NCI-H82 treated with DMSO at 0.1 percent for 48 hours (cell line): ENCODE measurements around the gene KRTAP5-3.
"Not testable (repeated sequence)": the region's sequence is repeated elsewhere in the genome, so short reads cannot be mapped to it uniquely, and the experiment has no call there.

Experiments
- DNase-seq: peaks from one replicate; lab custom pipeline; 2025; ENCODE audit not compliant: unreplicated experiment; lab: John Stamatoyannopoulos, UW

The KRTAP5-3 gene

DNA sequence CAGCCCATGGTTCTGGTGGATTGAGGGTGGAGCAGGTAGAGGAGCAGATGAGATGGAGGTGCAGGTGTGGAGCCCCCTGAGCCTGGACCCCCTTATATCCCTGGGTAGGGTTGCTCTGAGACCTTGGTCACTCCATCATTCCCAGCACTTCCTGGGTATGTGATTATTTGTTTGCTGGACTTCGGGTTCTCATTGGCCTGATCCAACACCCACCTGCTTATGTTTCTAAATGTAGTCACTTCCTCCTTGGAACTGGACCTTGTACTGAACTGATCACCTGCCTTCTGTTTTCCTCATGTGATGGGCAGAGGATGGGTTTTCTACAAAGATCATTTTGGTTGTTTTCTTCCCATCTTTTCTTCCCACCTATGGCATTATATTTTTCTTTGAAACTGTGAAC lies 13.8 kb upstream of the KRTAP5-3 start, which contains the start of gene KRTAP5-4:
KRTAP5-4 (minus strand) TSS at position 53 of the 400 bp plus-strand sequence; CDS start at position 8, 45 bp downstream.
- DNase-seq = no peak

DNA sequence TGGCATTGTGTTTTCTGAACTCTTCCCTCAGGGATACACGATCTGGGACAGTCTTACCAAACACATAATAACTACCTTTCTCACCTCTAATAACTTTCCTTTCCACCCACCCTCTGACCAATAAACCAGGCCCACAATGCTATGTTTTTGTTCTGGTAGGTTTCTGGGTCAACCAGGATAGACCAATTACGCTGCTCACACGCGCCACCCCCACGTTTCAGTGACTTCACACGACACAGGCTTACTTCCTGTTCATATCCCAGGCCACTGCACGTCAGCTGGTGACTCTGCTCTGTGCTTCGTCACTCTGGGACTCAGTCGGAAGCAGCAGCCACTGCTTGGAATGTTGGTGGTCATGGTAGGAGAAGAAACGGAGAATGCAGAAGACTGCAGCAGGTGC lies 11.2 kb upstream of the KRTAP5-3 start:
- no peak for DNase-seq

DNA sequence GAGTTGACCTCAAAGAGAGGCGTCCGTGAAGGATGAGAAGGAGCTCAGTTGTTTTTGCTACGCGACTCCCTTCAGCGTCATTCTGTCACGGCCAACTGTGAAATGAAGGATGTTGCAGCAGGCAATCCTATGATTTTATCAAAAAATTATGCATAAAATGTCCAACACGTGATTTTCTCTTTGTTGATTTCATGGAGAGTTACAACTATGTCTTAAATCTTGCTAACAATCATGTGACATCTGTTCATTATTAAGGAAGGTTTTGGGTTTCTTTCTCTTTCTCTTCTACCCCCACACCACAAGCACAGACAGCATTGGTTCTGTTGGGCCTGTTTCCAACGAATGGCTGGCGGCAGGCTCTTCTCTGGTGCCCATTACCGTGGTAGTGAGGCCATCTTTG lies 10.0 kb upstream of the KRTAP5-3 start:
- no peak for DNase-seq

DNA sequence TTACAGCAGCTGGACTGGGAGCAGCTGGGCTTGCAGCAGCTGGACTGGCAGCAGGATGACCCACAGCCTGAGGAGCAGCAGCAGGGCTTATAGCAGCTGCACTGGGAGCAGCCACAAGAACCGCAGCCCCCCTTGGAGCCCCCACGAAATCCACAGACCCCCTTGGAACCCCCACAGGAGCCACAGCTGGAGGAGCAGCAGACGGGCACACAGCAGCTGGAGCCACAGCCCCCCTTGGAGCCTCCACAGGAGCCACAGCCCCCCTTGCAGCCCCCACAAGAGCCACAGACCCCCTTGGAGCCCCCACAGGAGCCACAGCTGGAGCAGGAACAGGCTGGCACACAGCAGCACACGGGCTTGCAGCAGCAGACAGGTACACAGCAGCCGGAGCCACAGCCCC lies 362 bp downstream of the KRTAP5-3 start:
- DNase-seq = not testable (repeated sequence)

- not testable (repeated sequence) for DNase-seq
Measured at GRCh38 chr11:1607156-1607845, 962 bp downstream of the KRTAP5-3 start.

- DNase-seq = not testable (repeated sequence)
Measured at GRCh38 chr11:1605923-1606322, 2.3 kb downstream of the KRTAP5-3 start.

DNA sequence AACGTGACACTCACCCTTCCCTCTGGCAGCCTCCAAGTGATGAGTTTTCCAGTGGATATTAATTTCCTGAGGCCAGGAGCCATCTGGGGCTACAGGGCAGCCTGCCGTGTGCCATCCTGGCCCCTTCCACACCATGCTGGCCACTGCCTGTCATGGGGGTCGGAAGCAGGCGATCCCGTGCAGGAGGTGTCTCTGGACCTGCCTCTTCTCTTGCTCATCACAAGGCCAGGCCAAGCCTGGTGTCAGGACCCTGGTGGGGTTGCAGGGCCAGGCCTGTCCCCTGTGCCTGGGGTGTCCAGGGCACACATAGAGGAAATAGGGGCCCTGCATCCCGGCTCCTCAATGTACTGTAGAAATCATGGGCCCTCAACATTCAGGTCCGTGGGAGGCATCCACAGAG lies 3.6 kb downstream of the KRTAP5-3 start:
- no peak for DNase-seq

GRCh38 chr11:1604181-1604580 lies 4.1 kb downstream of the KRTAP5-3 start:
- no peak for DNase-seq

DNA sequence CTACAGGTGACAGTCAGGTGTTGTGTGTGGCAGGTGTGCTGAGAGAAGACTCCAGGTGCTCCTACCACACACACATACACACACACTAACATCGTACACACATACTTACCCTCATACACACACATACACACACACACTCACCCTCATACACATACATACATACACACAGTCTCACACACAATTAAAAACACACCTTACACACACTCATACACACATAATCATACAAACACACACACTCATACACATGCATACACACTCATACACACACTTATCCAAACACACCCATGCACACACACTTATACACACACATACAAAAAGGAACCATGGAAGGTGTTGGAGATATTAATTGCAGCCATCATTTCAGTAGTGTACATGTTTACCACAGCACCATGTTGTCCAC lies 4.6 kb downstream of the KRTAP5-3 start:
- DNase-seq = no peak

DNA sequence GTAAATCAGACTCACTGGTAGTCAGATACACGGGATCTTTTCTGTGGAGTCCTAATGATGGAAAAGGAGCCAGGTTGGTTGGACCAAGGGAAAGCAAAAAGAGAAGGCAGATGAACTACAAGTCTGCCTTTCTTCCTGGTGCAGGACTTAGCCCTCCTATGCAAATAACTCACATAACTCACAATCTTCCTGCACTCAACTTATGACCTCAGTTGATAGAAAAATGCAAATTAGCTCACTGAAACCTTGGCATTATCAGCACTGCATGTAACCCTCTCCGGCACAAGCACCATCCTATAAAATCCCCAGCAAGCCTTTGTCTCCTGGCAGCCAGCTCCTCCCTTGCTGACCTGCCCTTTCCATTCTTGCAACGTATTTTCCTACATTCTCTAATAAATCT lies 6.6 kb downstream of the KRTAP5-3 start:
- DNase-seq = not testable (repeated sequence)

DNA sequence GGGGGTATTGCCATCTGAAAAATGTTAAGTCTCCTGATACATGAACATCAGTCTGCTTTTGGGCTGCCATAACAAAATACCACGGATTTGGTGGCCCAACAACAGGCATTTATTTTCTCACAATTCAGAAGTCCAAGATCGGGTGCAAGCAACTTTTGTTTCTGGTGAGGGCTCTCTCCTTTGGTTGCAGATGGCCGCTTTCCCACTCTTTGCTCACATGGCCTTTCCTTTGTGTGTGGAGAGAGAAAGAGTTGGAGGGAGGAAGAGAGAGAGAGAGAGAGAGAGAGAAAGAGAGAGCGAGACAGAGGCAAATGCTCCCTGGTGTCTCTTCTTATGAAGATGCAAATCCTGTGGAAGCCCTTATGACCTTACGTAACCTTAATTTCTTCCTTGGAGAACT lies 7.6 kb downstream of the KRTAP5-3 start:
- DNase-seq = no peak

DNA sequence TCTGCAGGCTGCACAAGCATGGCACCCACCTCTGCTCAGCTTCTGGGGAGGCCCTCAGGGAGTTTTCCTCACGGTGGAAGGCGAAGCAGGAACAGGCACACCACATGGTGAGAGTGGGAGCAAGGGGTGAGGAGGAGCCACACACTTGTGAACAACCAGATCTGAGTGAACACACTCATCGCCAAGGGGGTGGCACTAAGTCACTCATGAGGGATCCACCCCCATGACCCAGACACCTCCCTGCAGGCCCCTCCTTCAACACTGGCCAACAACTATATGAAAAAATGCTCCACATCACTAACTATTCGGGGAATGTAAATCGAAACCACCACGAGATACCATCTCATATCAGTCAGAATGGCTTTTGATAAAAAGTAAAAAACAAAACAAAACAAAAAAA lies 9.4 kb downstream of the KRTAP5-3 start:
- no peak for DNase-seq

GRCh38 chr11:1598406-1598805 lies 9.9 kb downstream of the KRTAP5-3 start:
- not testable (repeated sequence) for DNase-seq

DNA sequence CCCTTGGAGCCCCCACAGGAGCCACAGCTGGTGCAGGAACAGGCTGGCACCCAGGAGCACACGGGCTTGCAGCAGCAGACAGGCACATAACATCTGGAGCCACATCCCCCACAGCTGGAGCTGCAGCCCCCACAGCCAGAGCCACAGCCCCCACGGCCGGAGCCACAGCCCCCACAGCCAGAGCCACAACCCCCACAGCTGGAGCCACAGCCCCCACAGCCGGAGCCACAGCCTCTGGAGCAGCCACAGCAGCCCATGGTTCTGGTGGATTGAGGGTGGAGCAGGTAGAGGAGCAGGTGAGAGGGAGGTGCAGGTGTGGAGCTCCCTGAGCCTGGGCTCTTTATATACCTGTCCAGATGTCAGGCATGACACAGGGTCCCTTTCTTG lies 10.3 kb downstream of the KRTAP5-3 start, which contains the start of gene KRTAP5-2:
KRTAP5-2 (minus strand) TSS at position 301 of the 387 bp plus-strand sequence; CDS start at position 257, 44 bp downstream.
- no peak for DNase-seq

- no peak for DNase-seq
Measured at GRCh38 chr11:1597331-1597993, 10.8 kb downstream of the KRTAP5-3 start.

DNA sequence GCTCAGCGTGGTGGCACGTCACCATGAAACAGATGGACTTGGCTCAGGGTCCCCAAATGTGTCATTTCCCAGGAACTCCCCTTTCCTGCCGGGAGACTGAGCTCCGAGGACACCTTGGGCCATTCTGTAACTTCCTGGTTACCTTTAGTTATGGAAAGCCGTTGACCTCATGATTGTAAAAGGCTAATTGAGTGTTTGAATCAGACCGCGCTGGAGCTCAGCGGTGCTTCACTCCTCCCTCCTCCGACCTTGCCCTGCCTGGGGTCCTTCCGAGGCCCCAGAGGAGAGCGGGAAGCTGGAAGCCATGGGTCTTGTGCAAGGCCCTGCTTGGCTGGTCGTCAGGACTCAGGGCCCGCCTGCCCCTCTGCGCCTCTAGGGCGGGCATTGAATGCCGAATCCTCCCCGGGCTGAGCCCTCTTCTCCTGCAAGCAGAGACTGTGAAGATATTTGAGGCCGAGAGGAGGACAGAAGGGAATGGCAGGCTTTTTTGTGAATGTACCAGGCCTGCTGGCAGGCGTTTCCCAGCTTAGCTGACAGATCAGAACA lies 11.6 kb downstream of the KRTAP5-3 start:
- not testable (repeated sequence) for DNase-seq

DNA sequence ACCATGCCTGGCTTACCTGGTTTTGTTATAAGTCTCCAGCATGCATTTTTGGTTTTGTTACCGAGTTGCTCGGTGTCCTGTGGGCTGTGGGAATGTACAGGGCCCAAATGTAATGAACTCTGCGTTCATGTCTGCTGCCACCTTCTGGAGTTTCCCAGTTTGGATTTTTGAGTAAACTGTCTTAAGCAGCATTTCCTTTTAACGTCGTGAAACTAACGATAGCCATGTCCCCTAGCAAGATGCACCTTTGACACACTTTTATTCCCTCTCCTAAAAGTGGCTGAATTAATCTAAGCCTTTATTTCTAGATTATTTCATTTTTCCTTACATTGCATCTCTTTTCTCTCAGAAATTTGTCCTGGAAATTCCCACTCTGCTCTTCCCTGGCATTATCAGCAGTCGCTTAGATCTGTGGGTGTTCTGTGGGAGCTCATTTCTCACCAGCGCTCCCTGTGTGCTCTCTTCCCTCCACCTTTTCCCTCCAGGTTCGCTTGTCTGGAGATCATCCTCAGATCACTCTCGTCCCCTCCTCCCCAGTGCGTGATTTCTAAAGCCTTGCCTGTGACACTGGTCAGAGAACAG lies 12.2 kb downstream of the KRTAP5-3 start:
- DNase-seq = not testable (repeated sequence)

DNA sequence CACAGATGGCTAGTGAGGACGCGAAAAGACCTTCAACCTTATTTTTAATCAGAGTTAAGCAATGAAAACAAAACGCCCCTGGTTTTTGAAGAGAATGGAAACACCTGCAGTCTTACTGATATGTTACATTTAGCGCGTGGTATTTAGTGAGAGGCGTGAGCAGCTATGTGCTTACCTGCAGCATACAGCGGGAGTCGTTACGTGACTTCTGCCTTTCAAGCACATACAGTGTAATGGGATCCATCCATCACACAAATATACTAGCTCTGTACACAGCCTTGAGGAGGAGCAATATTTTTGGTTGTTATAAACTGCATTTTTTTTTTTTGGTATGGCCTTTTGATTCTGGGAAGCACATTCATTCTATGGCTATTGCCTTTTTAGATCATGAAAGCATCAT lies 15.6 kb downstream of the KRTAP5-3 start:
- DNase-seq = no peak

DNA sequence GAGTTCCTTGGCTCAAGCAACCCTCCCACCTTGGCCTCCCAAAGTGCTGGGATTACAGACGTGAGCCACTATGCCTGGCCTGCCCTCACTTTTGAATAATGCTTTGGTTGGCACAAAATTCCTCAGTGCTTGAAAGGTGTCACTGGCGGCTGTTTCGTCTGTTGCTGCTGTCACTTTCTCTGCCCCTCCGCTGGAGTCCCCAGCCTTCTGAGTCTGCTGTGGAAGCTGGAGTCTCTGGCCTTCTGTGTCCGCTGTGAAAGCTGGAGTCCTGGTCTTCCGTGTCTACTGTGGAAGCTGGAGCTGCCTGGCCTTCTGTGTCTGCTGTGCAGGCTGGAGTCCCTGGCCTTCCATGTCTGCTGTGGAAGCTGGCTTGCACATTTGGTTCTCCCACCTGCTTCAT lies 18.3 kb downstream of the KRTAP5-3 start:
- DNase-seq = no peak

DNA sequence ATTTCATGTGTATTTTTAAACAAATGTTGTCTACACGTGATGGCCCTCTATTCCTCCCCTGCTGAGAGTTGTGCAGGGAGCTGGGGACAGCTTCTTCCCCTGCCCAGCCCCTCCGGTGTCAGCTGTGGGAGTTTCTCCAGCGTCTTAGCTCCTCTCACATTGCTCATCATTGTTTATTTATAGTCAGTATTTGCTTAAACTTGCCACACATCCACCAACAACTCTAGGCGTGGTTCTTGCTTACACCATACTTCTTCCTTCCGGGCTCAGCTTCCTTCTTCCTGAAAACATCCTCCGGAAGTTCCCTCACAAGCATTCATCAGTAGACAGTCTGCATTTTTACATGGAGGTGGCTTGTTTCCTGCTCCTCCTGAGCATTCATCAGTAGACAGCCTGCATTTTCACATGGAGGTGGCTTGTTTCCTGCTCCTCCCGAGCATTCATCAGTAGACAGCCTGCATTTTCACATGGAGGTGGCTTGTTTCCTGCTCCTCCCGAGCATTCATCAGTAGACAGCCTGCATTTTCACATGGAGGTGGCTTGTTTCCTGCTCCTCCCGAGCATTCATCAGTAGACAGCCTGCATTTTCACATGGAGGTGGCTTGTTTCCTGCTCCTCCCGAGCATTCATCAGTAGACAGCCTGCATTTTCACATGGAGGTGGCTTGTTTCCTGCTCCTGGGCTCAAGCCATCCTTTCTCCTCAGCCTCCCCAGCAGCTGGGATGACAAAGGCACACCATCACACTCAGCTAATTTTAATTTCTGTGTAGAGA lies 18.9 kb downstream of the KRTAP5-3 start:
- not testable (repeated sequence) for DNase-seq

GRCh38 chr11:1586699-1587098 lies 21.6 kb downstream of the KRTAP5-3 start:
- DNase-seq = no peak
